SH-SY5Y (cell line): ENCODE measurements around the gene NTM.

ENCODE experiments used
- GATA2 ChIP-seq: IDR thresholded peaks from 2 replicates; pipeline ENCODE4 v1.6.1; 2011; ENCODE audit warnings: mild to moderate bottlenecking, low read depth, low read length
- GATA3 ChIP-seq: IDR thresholded peaks from 2 replicates; pipeline ENCODE4 v1.6.1; 2011; ENCODE audit warnings: low read depth, mild to moderate bottlenecking, low read length, moderate library complexity

GRCh38 chr11:132039521-132039920, 669.1 kb downstream of the NTM start:
- TF ChIP-seq GATA3 (no peak), GATA2 (no peak)
